Neural progenitor cell (in vitro differentiated cells): ENCODE results near the gene LUZP1.

ENCODE experiments used
- CTCF ChIP-seq: fragments of 200-600 bp; sonication (generic); IDR thresholded peaks from 2 replicates; pipeline ENCODE4 v1.5.1; 2017; ENCODE audit warnings: antibody characterized with exemption, mild to moderate bottlenecking
- EZH2phosphoT487 ChIP-seq: fragments of 200-600 bp; sonication (generic); IDR thresholded peaks from 2 replicates; pipeline ENCODE4 v1.6.1; 2017; ENCODE audit warnings: antibody characterized with exemption

GRCh38 chr1:23187637-23188036 lies 19.0 kb upstream of the LUZP1 start:
- no peak for TF ChIP-seq CTCF
- no peak for TF ChIP-seq EZH2phosphoT487
